ENCODE measurements around the gene RTL5. TPM values are rescaled to one million over a fixed set of nuclear protein-coding genes. Genes with fewer than 3 reads are reported as not detected.

RTL5 gene
- total and polyA plus RNA-seq, 4 donors = 0.32 to 1.9 (median 0.96) TPM

DNA sequence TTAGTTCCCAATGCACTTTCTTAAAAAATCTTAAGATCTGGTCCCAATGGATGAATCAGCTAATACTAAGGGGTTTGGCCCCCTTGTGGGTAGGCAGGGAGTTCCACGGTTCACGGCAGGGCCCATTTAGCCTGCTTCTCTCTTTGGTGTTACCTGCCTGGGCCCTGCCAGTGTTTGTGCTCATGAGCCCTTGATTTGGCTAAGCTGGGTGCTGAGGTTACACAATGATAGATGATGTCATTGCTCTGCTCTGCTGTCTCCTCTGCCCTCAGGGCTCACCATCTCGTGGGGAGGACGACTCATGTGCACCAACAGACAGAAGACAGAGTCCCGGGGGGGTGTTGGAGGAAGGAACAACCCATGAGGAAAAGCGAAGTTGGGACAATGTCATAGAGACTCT lies 24.4 kb downstream of the RTL5 start:
- no peak for DNase-seq (ENCODE audit: low spot score)
- H3K27ac ChIP-seq (ENCODE audit: low read depth in 1 of 2, low read length in 2 of 2) = peak overlapping the region in 1 of 2 donors; percentile 64
- no peaks in the 10 kb centered on the region for H3K36me3 ChIP-seq (ENCODE audit: control insufficient read depth in 4 of 4, insufficient read depth in 3 of 4, low read depth in 1 of 4, low read length in 3 of 4)
- no peak overlapping the region for H3K9ac ChIP-seq (ENCODE audit: low read depth in 1 of 2, low read length in 2 of 2)
- WGBS = 44% methylated on average over 6 of the region's 6 CpGs
- H3K4me1 ChIP-seq (ENCODE audit: control insufficient read depth in 4 of 4, insufficient read depth in 4 of 4, low read length in 3 of 4) = peaks cover 0 to 11% (median 4%) of the 10 kb centered on the region in 4 donors
- H3K27me3 ChIP-seq (ENCODE audit: control insufficient read depth in 4 of 4, insufficient read depth in 4 of 4, low read length in 3 of 4) = no peaks in the 10 kb centered on the region
- no peaks in the 10 kb centered on the region for H3K9me3 ChIP-seq (ENCODE audit: control insufficient read depth in 4 of 4, low read length in 3 of 4)
- peak in 1 of 2 donors; percentile 30 for TF ChIP-seq HNF4A (conservative IDR thresholded peaks at IDR 0.05)
- TF ChIP-seq HNF4G (IDR thresholded peaks at IDR 0.05) = no peak
- TF ChIP-seq FOXA1 (IDR thresholded peaks at IDR 0.05) = no peak
- TF ChIP-seq YY1 (IDR thresholded peaks at IDR 0.05) = no peak
- no peak for TF ChIP-seq SP1 (IDR thresholded peaks at IDR 0.05)
- TF ChIP-seq, protein P1, sequence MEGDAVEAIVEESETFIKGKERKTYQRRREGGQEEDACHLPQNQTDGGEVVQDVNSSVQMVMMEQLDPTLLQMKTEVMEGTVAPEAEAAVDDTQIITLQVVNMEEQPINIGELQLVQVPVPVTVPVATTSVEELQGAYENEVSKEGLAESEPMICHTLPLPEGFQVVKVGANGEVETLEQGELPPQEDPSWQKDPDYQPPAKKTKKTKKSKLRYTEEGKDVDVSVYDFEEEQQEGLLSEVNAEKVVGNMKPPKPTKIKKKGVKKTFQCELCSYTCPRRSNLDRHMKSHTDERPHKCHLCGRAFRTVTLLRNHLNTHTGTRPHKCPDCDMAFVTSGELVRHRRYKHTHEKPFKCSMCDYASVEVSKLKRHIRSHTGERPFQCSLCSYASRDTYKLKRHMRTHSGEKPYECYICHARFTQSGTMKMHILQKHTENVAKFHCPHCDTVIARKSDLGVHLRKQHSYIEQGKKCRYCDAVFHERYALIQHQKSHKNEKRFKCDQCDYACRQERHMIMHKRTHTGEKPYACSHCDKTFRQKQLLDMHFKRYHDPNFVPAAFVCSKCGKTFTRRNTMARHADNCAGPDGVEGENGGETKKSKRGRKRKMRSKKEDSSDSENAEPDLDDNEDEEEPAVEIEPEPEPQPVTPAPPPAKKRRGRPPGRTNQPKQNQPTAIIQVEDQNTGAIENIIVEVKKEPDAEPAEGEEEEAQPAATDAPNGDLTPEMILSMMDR (IDR thresholded peaks at IDR 0.05; ENCODE audit: low read depth, low read length, missing input control) = no peak
- peak; percentile 47 to 68 for TF ChIP-seq JUND (IDR thresholded peaks at IDR 0.05)
- TF ChIP-seq, protein P2, sequence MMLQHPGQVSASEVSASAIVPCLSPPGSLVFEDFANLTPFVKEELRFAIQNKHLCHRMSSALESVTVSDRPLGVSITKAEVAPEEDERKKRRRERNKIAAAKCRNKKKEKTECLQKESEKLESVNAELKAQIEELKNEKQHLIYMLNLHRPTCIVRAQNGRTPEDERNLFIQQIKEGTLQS (IDR thresholded peaks at IDR 0.05) = peak; percentile 51
- TF ChIP-seq MAX (IDR thresholded peaks at IDR 0.05) = peak; percentile 18
- no peak for TF ChIP-seq NR2F2 (IDR thresholded peaks at IDR 0.05)
- no peak for TF ChIP-seq TAF1 (conservative IDR thresholded peaks at IDR 0.05)
- peak; percentile 6 to 43 for TF ChIP-seq RAD21 (IDR thresholded peaks at IDR 0.05)
- TF ChIP-seq FOXA2 (IDR thresholded peaks at IDR 0.05) = no peak
- no peak for TF ChIP-seq EGR1 (IDR thresholded peaks at IDR 0.05; ENCODE audit: low read depth in 2 of 2)
- TF ChIP-seq, protein P3, sequence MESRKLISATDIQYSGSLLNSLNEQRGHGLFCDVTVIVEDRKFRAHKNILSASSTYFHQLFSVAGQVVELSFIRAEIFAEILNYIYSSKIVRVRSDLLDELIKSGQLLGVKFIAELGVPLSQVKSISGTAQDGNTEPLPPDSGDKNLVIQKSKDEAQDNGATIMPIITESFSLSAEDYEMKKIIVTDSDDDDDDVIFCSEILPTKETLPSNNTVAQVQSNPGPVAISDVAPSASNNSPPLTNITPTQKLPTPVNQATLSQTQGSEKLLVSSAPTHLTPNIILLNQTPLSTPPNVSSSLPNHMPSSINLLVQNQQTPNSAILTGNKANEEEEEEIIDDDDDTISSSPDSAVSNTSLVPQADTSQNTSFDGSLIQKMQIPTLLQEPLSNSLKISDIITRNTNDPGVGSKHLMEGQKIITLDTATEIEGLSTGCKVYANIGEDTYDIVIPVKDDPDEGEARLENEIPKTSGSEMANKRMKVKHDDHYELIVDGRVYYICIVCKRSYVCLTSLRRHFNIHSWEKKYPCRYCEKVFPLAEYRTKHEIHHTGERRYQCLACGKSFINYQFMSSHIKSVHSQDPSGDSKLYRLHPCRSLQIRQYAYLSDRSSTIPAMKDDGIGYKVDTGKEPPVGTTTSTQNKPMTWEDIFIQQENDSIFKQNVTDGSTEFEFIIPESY (IDR thresholded peaks at IDR 0.05) = no peak
- no peak for TF ChIP-seq GABPA (IDR thresholded peaks at IDR 0.05 in 1 of 2, conservative IDR thresholded peaks at IDR 0.05 in 1 of 2)
- no peak for TF ChIP-seq RXRA (IDR thresholded peaks at IDR 0.05)
- TF ChIP-seq, protein P4, sequence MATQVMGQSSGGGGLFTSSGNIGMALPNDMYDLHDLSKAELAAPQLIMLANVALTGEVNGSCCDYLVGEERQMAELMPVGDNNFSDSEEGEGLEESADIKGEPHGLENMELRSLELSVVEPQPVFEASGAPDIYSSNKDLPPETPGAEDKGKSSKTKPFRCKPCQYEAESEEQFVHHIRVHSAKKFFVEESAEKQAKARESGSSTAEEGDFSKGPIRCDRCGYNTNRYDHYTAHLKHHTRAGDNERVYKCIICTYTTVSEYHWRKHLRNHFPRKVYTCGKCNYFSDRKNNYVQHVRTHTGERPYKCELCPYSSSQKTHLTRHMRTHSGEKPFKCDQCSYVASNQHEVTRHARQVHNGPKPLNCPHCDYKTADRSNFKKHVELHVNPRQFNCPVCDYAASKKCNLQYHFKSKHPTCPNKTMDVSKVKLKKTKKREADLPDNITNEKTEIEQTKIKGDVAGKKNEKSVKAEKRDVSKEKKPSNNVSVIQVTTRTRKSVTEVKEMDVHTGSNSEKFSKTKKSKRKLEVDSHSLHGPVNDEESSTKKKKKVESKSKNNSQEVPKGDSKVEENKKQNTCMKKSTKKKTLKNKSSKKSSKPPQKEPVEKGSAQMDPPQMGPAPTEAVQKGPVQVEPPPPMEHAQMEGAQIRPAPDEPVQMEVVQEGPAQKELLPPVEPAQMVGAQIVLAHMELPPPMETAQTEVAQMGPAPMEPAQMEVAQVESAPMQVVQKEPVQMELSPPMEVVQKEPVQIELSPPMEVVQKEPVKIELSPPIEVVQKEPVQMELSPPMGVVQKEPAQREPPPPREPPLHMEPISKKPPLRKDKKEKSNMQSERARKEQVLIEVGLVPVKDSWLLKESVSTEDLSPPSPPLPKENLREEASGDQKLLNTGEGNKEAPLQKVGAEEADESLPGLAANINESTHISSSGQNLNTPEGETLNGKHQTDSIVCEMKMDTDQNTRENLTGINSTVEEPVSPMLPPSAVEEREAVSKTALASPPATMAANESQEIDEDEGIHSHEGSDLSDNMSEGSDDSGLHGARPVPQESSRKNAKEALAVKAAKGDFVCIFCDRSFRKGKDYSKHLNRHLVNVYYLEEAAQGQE (IDR thresholded peaks at IDR 0.05) = no peak
- H3K4me3 ChIP-seq (ENCODE audit: low read depth in 1 of 3, low read length in 3 of 3) = no peak overlapping the region
